Omental fat pad (tissue), 4 donors: ENCODE results near the gene CGA. TPM values are rescaled to one million over a fixed set of nuclear protein-coding genes. Genes with fewer than 3 reads are reported as not detected.

ENCODE experiments used
- ATAC-seq: fragments of 150-250 bp; one replicate; pipeline ENCODE4 v1.9.1; 2016; ENCODE audit warnings: mild to moderate bottlenecking, moderate library complexity; ENCODE audit not compliant: low FRiP score
- DNase-seq: peaks from one replicate; pipeline ENCODE4 v3.0.0-alpha.2; 2019; ENCODE audit warnings: low spot score
- total RNA-seq, 4 donors: library from RNA; depleted of rRNA; stranded (reverse); fragments of >200 nt; gene quantifications; one replicate each; pipeline ENCODE4 v1.1.0, GENCODE V29; 2016
- TF ChIP-seq, protein P1 (sequence below), 3 donors: fragments of 450-650 bp; IDR thresholded peaks; one replicate each; pipeline ENCODE4 v1.5.1; 2016 to 2017; ENCODE audit warnings: antibody characterized with exemption in 3 of 3, mild to moderate bottlenecking in 3 of 3, moderate library complexity in 2 of 3

The CGA gene
- total RNA-seq, 4 donors from 2014 or later = not detected

DNA sequence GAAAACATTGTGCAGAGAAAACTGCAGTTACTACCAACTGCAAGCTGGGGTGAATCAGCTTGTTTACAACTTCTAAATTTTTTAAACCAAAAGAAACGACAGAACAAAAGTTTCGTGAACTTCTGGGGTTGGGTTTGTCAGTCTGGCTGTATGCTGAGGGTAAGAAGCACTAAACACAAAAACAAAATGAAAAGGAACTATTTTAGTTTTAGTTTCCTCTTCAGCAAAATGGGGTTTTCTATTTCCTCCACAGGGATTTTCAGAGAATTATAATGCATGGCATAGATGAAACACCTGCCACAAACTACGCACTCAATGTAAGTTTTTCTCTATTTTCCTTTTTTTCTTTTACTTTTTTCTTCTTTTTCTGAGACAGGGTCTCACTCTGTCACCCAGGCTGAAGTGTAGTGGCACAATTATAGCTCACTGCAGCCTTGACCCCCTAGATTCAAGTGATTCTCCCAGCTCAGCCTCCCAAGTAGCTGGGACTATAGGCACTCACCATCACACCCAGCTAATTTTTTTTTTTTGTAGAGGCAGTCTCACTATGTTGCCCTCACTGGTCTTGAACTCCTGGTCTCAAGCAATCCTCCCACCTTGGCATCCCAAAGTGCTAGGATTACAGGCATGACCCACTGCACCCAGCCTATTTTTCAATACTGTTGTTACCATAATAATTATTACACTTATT, 40.6 kb downstream of the CGA start:
- TF ChIP-seq, protein P1, sequence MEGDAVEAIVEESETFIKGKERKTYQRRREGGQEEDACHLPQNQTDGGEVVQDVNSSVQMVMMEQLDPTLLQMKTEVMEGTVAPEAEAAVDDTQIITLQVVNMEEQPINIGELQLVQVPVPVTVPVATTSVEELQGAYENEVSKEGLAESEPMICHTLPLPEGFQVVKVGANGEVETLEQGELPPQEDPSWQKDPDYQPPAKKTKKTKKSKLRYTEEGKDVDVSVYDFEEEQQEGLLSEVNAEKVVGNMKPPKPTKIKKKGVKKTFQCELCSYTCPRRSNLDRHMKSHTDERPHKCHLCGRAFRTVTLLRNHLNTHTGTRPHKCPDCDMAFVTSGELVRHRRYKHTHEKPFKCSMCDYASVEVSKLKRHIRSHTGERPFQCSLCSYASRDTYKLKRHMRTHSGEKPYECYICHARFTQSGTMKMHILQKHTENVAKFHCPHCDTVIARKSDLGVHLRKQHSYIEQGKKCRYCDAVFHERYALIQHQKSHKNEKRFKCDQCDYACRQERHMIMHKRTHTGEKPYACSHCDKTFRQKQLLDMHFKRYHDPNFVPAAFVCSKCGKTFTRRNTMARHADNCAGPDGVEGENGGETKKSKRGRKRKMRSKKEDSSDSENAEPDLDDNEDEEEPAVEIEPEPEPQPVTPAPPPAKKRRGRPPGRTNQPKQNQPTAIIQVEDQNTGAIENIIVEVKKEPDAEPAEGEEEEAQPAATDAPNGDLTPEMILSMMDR (IDR thresholded peaks at IDR 0.05) = no peak
- no peak for ATAC-seq
- no peak for DNase-seq

DNA sequence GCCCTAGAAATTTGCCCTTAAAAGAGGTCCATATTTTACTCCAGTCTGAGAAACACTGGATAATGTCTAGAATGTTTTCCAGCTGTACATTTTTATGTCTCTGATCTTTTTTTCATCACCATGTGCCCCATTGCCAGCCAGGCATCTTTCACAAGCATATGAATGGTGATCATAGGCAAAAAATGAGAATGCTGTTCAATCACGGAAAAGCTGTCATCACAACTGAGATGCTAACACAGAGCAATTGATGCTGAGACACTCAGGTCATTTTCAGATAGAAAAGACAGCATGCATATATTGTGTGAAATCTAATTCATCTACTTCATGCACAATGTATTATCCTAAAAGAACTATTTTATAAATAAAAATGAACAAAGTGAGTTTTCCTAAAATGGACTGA, 41.6 kb downstream of the CGA start:
- ATAC-seq (no peak), DNase-seq (no peak)
- TF ChIP-seq, protein P1 (IDR thresholded peaks at IDR 0.05) = no peak

DNA sequence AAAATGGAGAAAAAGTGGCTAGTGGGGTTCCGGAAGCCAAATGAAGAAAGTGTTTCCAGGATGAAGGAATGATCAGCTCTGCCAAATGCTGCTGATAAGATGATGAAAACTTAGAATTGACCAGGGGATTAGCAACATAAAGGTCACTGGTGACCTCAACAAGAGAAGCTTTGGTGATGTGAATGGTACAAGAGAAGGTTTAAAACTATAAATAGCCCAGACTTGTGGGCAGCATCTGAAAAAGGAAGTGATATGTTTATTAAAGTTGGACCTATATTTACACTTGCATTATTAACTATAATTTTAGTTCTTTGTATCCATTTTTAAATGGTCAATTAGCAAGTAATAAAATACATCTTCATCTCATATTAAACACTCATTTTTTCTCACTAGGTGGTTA, 45.1 kb downstream of the CGA start:
- ATAC-seq (no peak), DNase-seq (no peak)
- TF ChIP-seq, protein P1 (IDR thresholded peaks at IDR 0.05) = no peak

GRCh38 chr6:87045521-87046075, 49.3 kb downstream of the CGA start:
- ATAC-seq (no peak), DNase-seq (no peak)
- TF ChIP-seq, protein P1 (IDR thresholded peaks at IDR 0.05) = no peak

DNA sequence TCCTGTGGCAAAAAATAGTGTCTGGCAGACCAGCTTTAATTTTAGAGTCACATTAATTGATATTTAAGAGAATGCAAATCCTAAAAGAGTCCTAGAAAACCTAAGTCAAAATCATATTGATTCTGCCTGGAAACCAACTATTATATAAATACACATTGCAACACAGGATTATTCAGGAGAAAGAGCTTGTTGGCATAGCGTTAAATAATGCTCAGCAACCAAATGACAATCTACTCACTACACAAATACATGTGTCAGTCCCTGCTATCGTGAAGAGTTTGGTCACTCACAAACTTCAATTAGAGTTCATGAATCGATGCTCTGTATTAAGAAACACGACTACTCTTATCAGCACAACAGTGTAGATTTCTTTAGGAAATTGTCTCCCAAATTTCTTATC, 54.2 kb downstream of the CGA start:
- ATAC-seq (no peak), DNase-seq (no peak)
- TF ChIP-seq, protein P1 (IDR thresholded peaks at IDR 0.05) = no peak

Other genes starting within 250 kb of the CGA start
- gene HTR1E, start 157.6 kb downstream of the CGA start, total RNA-seq = not detected
- 10 to 100 TPM; 17.8 to 40.0 (median 21.3) TPM for gene ZNF292, start 60.5 kb upstream of the CGA start, total RNA-seq
- 10 to 100 TPM in 1 of 4 donors, 1 to 10 TPM in 3; 4.4 to 13.6 (median 5.9) TPM for gene SMIM8, start 227.5 kb upstream of the CGA start, total RNA-seq
- not detected for gene GJB7, start 234.2 kb upstream of the CGA start, total RNA-seq
- 1 to 10 TPM; 1.7 to 7.4 (median 2.0) TPM for gene C6orf163, start 249.7 kb upstream of the CGA start, total RNA-seq